Measurements from ENCODE around the gene SETD7.
"Not testable (repeated sequence)": the region's sequence is repeated elsewhere in the genome, so short reads cannot be mapped to it uniquely, and the experiment has no call there.

SETD7 gene

GRCh38 chr4:139508581-139509237 is 47.3 kb downstream of the SETD7 start:
- DNase-seq, result no peak

DNA sequence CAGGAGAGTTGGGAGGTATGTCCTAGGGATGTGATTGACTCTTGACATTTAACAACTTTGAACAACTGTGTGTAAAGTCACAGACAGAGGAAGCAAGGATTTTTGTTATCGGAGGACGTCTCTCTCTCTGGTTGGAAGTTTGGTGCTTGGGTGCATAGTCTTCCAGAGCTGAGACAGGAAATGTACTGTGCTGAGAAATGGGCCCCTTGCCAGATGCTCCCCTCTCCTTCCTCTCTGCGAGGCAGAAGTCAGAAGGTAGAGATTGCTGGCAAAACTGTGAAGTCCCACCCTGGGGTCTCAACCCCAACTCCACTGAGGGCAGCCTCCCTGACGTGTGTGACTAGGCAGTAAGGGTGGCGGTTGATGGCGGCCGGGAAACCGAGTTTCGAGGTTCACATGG is 49.2 kb downstream of the SETD7 start:
- no peak for DNase-seq

DNA sequence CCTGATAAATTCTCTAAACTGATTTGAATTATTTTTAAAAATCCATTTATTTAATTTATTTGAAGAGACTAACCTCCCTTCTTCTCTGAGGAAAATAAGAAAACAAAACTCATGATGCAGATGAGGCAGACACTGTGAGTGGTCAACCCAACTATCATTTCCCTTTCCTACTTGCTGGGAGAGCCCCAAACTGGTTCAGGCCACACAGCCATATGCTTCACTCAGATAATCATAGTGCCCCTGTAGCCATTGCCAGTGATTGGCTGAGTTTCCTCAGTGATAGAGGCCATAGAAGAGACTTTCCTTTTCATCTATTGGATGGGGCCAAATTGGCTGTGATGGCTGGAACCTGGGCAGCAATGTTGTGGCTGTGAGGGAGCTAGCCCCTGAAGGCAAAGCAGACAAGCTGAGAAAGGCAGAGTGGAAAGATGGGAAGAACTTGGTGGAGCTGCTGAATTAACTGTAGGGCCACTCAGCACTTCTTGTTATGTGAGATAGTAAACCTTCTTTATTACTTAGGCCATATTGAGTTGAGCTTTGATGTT is 52.3 kb downstream of the SETD7 start:
- no peak for DNase-seq

- DNase-seq, result no peak
Measured at GRCh38 chr4:139501927-139502899, 53.8 kb downstream of the SETD7 start.

DNA sequence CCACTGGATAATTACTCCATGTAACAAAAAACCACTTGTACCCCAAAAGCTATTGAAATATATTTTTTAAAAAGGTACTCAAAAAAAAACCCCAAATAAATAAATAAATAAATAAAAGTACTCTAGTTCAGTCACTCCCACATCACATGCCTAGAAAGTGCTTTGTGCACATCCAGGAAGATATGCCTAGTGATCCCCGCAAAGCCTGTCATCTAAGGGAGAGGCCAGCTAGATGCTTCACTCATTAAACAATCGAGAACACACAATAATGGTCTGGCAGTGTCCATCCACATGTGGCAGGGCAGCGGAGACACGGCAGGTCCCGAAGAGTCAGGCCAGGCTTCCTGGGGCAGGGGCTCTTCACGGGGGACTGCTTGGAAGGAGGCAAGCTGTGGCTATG is 54.5 kb downstream of the SETD7 start:
- DNase-seq, result no peak

DNA sequence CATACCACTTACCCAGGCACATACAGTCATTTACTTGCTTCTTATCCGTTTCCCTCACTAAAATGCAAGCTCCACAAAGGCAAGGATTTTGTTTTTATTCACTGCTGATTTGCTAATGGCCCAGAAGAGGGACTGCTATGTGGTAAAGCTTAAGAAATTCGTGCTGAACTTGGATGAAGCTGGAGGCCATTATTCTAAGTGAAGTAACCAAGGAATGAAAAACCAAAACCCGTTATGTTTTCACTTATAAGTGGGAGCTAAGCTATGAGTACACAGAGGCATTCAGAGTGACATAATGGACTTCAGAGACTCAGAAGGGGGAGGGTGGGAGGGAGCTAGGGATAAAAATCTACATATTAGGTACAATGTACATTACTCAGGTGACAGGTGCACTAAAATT is 54.9 kb downstream of the SETD7 start:
- no peak for DNase-seq

GRCh38 chr4:139499186-139499585 is 56.8 kb downstream of the SETD7 start:
- no peak for DNase-seq

DNA sequence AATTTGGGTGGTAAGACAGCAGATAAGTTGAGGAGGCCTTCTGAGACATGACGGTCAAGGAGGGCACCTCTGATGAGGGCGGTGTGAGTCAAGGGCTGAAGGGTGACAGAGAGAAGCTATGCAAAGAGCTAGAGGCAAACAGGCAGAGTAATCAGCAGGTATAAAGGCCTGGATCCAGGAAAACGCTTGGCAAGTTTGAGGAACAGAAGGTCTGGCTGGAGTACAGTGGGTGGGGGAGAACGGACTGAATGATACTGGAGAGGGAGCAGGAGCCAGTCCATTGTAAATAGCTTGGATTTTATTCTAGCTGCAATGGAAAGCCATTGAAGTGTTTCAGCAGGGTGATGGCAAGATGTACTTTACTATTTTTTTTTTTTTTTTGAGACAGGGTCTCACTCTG is 62.8 kb downstream of the SETD7 start:
- no peak for DNase-seq

GRCh38 chr4:139492429-139492828 is 63.6 kb downstream of the SETD7 start:
- no peak for DNase-seq

DNA sequence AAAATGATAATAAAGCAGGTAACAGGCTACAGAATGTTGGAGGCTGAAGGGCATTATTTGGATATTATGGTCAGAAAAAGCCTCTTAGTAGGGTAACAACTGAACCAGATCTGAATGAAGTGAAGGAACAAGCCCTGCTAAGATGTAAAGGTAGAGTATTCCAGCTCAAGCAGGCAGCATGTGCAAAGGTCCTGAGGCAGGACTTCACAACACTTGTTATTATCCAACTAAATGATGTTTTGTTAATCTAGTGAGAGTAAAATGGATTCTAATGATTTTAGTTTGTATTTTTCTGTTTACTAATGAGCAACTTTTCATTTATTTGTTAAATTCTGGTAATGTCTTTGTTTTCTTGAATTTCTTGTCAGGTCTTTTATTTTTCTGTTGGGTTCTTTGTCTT is 66.4 kb downstream of the SETD7 start:
- DNase-seq, result no peak

DNA sequence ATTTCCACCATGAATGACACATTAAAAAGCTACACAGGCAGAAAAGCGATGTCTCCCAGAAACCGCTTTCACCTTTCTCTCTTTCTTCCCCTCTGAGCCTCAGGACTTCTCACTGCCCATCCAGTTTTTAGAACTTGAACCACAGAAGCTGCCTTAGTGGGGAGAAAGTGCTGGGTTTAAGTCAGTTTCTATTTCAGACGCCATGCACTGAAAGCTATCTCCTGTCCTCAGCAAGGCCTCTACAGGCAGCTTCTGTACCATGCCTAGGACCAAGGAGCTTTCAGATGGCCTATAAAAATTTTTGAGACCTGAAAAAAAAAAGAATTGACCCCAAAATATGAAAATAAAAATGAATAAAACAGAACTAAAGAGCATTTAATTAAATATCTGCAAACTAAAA is 67.6 kb downstream of the SETD7 start:
- DNase-seq, result no peak

DNA sequence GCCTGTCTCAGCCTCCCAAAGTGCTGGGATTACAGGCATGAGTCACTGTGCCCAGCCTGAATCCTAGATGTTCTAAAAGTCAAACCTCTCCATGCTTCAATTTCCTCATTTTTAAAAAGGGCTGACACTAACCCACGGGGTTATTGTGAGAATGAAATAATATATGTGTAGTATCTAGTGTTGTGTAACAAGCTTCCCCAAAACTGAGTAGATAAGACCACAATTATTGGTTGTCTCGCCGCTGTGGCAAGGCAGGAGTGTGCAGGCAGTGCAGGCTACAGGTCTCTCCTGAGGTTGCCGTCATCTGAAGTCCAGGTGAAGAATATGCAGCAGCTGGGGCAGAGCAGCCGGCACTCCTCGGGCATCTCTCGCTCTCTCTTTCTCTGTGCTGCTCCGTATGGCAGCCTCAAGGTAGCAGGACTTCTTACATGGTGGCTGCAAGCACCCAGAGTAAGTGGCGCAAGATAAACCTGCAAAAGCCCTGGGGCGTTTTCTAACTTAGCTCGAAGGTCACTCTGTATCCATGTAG is 71.2 kb downstream of the SETD7 start:
- no peak for DNase-seq

DNA sequence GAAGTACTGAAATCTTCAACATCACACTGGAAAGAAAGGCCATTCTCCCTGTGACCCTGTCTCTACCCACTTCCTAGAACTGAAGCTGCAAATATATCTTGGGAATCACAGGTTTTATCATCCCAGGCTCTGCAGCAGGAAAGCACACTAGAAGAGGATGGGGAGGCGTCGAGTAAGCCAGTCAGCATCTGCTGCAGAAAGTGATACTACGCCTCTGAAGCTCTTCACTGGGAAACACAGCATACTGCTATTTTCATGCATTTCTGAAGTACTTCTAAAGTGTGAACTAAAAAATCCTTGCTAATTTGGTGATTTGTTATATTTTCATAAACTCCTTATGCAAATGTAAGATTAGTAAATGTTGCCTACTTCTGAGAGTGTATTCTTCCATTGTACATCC is 73.0 kb downstream of the SETD7 start:
- no peak for DNase-seq

- no peak for DNase-seq
Measured at GRCh38 chr4:139481465-139481864, 74.6 kb downstream of the SETD7 start.

DNA sequence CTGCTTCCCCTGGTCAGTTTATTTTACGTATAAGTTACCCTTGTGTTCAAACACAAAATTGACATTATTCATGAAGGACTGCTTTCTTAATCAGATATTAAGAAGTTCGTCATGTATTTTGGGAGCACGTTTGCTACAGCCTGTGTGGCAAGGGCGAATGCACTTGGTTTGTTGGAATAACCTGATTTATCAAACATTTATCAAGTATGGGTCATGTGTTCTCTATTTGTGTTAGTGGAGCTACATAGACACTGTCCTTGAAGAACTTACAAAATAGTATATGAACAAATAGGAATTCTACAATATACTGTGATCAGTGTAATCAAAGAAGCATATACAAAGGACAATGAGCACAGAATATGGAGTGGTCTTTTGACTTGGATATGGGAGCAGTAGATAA is 79.7 kb downstream of the SETD7 start:
- no peak for DNase-seq

DNA sequence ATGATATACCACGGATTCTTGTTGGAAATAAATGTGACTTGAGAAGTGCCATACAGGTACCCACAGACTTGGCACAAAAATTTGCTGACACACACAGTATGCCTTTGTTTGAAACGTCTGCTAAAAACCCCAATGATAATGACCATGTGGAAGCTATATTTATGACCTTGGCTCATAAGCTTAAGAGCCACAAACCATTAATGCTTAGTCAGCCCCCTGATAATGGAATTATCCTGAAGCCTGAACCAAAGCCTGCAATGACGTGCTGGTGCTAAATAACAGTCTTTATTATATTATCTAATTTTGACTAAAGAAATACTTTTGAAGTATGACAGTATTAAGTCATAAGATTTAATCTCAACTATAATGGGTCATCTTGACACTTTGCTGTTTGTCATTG is 83.2 kb downstream of the SETD7 start:
- no peak for DNase-seq

DNA sequence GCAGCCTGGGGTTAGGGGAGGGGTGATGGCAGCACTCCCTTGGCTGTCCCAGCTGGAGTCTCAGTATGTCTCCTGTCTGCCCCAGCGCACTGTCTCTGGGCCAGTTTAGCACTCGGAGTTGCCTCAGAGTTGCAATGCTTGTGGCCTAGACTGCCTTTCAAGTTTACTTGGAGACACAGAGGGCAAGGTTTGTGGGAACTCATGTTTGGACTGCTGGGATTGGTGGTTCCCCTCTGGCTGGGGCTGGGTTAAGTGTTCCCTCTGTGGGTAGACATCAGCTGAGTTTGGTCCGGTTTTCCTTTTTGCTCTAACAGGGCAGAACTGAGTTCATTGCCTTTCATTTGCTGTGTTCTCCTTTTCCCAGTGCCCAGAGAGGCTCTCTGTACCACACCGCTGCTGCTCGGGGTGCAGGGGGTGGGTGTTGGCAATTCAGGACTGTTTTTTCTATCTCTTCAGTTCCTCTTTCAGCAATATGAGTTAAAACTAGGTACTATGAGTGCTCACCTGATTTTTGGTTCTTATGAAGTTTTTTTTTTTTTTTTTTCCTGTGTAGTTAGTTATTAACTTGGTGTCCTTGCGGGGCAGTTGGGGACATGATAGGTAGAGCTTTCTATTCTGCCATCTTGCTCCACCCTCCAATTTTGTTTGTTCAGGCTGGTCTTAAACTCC is 84.9 kb downstream of the SETD7 start:
- no peak for DNase-seq

- no peak for DNase-seq
Measured at GRCh38 chr4:139470295-139470694, 85.7 kb downstream of the SETD7 start.

GRCh38 chr4:139469869-139470268 is 86.2 kb downstream of the SETD7 start:
- DNase-seq, result no peak

DNA sequence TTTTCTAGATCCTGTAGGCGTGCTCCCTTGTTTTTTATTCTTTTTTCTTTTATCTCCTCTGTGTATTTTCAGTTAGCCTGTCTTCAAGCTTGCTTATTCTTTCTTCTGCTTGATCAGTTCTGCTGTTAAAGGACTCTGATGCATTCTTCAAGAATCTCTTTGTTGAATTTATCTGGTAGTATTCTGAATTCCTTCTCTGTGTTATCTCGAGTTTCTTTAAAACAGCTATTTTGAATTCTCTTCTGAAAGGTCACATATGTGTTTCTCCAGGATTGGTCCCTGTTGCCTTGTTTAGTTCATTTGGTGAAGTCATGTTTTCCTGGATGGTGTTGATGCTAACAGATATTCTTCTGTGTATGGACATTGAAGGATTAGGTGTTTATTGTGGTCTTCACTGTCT is 86.8 kb downstream of the SETD7 start:
- DNase-seq, result no peak

- DNase-seq, result not testable (repeated sequence)
Measured at GRCh38 chr4:139468756-139469155, 87.3 kb downstream of the SETD7 start.

- DNase-seq, result no peak
Measured at GRCh38 chr4:139465922-139466321, 90.1 kb downstream of the SETD7 start.

DNA sequence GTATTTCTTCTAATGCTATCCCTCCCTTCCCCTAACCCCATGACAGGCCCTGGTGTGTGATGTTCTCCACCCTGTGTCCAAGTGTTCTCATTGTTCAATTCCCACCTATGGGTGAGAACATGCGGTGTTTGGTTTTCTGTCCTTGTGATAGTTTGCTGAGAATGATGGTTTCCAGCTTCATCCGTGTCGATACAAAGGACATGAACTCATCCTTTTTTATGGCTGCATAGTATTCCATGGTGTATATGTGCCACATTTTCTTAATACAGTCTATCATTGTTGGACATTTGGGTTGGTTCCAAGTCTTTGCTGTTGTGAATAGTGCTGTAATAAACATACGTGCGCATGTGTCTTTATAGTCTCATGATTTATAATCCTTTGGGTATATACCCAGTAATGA is 91.5 kb downstream of the SETD7 start:
- not testable (repeated sequence) for DNase-seq

Data from central memory CD4-positive, alpha-beta T cell (primary cell).